Measurements from ENCODE around the gene LAMB1. TPM values are rescaled to one million over a fixed set of nuclear protein-coding genes. Genes with fewer than 3 reads are reported as not detected.
"Not testable (repeated sequence)": the region's sequence is repeated elsewhere in the genome, so short reads cannot be mapped to it uniquely, and the experiment has no call there.

Gene LAMB1
- total RNA-seq, 4 donors from 2014 or later, result 76.7 to 216 (median 84.6) TPM

DNA sequence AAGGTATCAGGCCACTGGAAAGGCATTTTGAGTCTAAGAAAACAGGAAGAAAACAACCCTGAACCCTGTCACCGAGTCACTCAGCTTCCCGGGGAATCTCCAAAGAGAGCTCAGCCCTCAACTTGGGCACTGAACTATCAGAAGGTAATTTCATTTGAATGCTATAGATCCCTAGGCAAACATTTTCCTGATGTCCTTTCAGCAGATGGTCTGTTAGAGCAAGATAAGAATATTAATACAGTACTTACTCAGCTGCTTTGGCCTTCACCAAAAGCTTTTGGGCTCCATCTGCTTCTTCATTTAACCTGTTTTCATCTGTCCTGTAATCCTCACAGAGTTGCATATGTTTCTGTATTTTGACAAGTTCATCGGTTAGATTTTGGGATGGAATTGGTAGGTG, 34.2 kb upstream of the LAMB1 start:
- no peaks in the 10 kb centered on the region for H3K9me3 ChIP-seq
- no peak overlapping the region for H3K4me3 ChIP-seq
- no peaks in the 10 kb centered on the region for H3K4me1 ChIP-seq
- WGBS, result 86% methylated on average over 3 of the region's 3 CpGs
- H3K36me3 ChIP-seq, result no peaks in the 10 kb centered on the region
- H3K27ac ChIP-seq, result no peak overlapping the region
- H3K27me3 ChIP-seq, result no peaks in the 10 kb centered on the region
- TF ChIP-seq POLR2A (IDR thresholded peaks at IDR 0.05) (no peak), EP300 (IDR thresholded peaks at IDR 0.05) (no peak), POLR2AphosphoS5 (IDR thresholded peaks at IDR 0.05) (no peak)
- TF ChIP-seq, protein P1, sequence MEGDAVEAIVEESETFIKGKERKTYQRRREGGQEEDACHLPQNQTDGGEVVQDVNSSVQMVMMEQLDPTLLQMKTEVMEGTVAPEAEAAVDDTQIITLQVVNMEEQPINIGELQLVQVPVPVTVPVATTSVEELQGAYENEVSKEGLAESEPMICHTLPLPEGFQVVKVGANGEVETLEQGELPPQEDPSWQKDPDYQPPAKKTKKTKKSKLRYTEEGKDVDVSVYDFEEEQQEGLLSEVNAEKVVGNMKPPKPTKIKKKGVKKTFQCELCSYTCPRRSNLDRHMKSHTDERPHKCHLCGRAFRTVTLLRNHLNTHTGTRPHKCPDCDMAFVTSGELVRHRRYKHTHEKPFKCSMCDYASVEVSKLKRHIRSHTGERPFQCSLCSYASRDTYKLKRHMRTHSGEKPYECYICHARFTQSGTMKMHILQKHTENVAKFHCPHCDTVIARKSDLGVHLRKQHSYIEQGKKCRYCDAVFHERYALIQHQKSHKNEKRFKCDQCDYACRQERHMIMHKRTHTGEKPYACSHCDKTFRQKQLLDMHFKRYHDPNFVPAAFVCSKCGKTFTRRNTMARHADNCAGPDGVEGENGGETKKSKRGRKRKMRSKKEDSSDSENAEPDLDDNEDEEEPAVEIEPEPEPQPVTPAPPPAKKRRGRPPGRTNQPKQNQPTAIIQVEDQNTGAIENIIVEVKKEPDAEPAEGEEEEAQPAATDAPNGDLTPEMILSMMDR (IDR thresholded peaks at IDR 0.05), result no peak
- DNase-seq (ENCODE audit: low spot score in 2 of 2), result no peak

DNA sequence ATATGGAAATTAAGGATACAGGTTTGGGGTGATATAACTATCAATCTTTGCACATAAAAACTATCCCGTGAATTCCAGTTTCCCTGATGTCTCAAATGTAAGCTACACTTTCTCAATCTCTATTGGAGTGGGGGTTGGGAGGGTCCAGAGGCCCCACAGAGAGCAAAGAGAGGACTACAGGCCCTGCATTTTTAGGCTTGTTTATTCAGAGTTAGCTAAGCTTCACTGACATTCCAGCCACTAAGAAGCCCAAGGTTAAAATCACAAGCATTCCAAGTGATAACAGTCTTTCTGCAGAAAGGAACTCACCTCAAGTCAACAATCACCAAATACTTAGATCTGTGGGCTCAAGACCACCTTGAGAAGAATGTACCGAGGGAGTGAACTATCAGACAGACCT, 31.6 kb upstream of the LAMB1 start:
- TF ChIP-seq EP300 (IDR thresholded peaks at IDR 0.05), result no peak
- TF ChIP-seq POLR2AphosphoS5 (IDR thresholded peaks at IDR 0.05), result no peak
- TF ChIP-seq, protein P1 (IDR thresholded peaks at IDR 0.05), result no peak
- TF ChIP-seq POLR2A (IDR thresholded peaks at IDR 0.05), result no peak
- H3K27ac ChIP-seq, result no peak overlapping the region
- no peaks in the 10 kb centered on the region for H3K4me1 ChIP-seq
- H3K36me3 ChIP-seq, result no peaks in the 10 kb centered on the region
- no peak for DNase-seq (ENCODE audit: low spot score in 2 of 2)
- no peaks in the 10 kb centered on the region for H3K27me3 ChIP-seq
- H3K9me3 ChIP-seq, result no peaks in the 10 kb centered on the region
- H3K4me3 ChIP-seq, result no peak overlapping the region
- 76% methylated on average over 2 of the region's 2 CpGs for WGBS

DNA sequence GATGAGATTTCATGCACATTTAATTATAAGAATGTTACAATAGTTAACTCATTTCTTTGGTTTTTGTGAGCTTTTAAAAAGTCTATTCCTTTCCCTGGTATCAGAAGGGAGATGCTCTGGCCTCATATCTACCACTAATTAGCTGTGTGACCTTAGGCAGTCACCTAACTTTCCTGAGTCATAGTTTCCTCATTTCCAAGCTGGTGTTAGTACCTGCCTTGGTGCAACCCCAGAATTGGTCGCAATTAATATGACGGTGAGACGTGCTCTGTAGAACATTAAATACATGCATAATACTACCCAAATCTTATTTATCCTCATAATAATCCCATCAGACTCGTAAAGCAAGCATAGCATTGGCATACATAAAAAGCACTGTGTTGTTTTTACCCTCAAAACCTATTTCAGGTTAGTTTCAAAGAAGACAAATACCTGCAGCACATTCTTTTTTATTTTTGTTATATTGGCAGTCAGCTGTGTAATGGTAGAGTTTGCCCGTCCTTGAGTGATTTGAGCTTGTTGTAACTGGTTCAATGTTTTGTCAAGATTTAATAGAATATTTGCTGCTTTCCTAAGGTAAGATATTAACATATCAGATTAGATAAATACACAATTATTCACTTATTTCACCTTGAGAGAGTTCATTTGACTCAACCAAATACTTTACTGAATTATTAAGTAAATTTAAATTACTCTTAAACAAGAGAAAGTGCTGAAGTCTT, 31.0 kb upstream of the LAMB1 start:
- no peak overlapping the region for H3K27ac ChIP-seq
- no peaks in the 10 kb centered on the region for H3K36me3 ChIP-seq
- TF ChIP-seq, protein P1 (IDR thresholded peaks at IDR 0.05), result no peak
- TF ChIP-seq POLR2AphosphoS5 (IDR thresholded peaks at IDR 0.05) (no peak), POLR2A (IDR thresholded peaks at IDR 0.05) (no peak), EP300 (IDR thresholded peaks at IDR 0.05) (no peak)
- WGBS, result 72% methylated on average over 5 of the region's 5 CpGs
- H3K9me3 ChIP-seq, result no peaks in the 10 kb centered on the region
- no peak overlapping the region for H3K4me3 ChIP-seq
- no peaks in the 10 kb centered on the region for H3K27me3 ChIP-seq
- no peaks in the 10 kb centered on the region for H3K4me1 ChIP-seq
- no peak for DNase-seq (ENCODE audit: low spot score in 2 of 2)

DNA sequence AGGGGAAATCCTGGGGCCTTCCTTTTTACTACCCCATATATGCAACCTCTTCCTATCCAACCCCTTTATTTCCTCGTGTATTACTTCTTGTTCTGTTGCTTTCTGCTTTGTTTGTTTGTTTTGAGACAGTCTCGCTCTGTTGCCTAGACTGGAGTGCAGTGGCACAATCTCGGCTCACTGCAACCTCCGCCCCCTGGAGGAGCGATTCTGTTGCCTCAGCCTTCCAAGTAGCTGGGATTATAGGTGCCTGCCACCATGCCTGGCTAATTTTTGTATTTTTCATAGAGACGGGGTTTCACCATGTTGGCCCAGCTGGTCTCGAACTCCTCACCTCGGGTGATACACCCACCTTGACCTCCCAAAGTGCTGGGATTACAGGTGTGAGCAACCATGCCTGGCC, 30.3 kb upstream of the LAMB1 start:
- not testable (repeated sequence) for H3K27ac ChIP-seq; H3K27me3 ChIP-seq; H3K9me3 ChIP-seq; DNase-seq (ENCODE audit: low spot score in 2 of 2); H3K36me3 ChIP-seq; H3K4me3 ChIP-seq; H3K4me1 ChIP-seq
- WGBS, result 88% methylated on average over 8 of the region's 8 CpGs

DNA sequence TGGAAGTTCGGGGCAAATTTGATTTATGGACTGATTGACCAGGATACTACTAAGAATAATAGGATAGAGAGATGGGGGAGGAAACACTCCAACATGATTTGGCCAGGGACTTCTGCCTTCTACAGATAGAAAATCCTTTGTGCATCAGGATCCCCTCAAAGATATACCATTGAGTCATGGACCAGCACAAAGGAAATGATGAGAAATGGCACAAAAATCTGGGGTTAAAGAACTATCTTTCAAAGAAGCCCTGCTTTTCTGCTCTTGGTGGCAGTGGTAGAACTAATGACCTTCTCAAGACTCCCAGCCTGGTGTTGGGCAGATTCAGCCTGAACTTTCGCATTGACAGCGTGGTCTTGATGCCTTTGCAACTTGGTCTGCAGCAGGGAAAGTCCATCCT, 27.6 kb upstream of the LAMB1 start:
- no peak for DNase-seq (ENCODE audit: low spot score in 2 of 2)
- Histone ChIP-seq H3K4me3 (no peak overlapping the region), H3K27me3 (no peaks in the 10 kb centered on the region), H3K9me3 (no peaks in the 10 kb centered on the region), H3K27ac (no peak overlapping the region), H3K36me3 (no peaks in the 10 kb centered on the region), H3K4me1 (no peaks in the 10 kb centered on the region)
- WGBS, result 93% methylated on average over 3 of the region's 3 CpGs
- no peak for TF ChIP-seq POLR2A (IDR thresholded peaks at IDR 0.05)
- TF ChIP-seq EP300 (IDR thresholded peaks at IDR 0.05), result no peak
- no peak for TF ChIP-seq POLR2AphosphoS5 (IDR thresholded peaks at IDR 0.05)
- TF ChIP-seq, protein P1 (IDR thresholded peaks at IDR 0.05), result no peak

DNA sequence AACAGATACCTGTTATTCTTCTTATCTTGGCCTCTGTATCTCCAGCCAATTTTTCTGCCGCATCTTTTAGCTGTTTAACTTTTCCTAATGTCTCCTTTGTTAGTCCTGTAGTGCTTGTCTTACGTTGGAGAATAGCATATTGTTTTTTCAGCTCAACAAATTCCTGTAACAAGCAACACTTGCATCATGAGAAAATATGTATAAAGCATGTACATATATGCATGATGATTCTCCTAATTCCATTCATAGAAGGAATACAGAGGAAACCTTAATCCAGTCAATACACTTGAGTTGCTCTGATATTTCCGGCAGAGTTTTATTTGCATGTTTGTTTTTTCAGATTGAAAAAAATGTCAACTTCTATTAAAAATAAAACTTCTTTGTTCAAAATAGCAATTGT, 26.1 kb upstream of the LAMB1 start:
- no peak for DNase-seq (ENCODE audit: low spot score in 2 of 2)
- Histone ChIP-seq H3K4me1 (no peaks in the 10 kb centered on the region), H3K36me3 (no peaks in the 10 kb centered on the region), H3K27ac (no peak overlapping the region), H3K27me3 (no peaks in the 10 kb centered on the region), H3K9me3 (no peaks in the 10 kb centered on the region), H3K4me3 (no peak overlapping the region)
- TF ChIP-seq, protein P1 (IDR thresholded peaks at IDR 0.05), result no peak
- TF ChIP-seq EP300 (IDR thresholded peaks at IDR 0.05) (no peak), POLR2A (IDR thresholded peaks at IDR 0.05) (no peak), POLR2AphosphoS5 (IDR thresholded peaks at IDR 0.05) (no peak)
- 92% methylated on average over 3 of the region's 3 CpGs for WGBS

All from suprapubic skin (tissue), 4 donors.